Heart left ventricle (tissue), 13 donors: ENCODE results near the gene ABCA13.

Source experiments
- POLR2A ChIP-seq, 2 donors: fragments of 450-650 bp; IDR thresholded peaks; one replicate each; pipeline ENCODE4 v1.6.1; 2017; ENCODE audit warnings: antibody characterized with exemption in 2 of 2, mild to moderate bottlenecking in 2 of 2, moderate library complexity in 2 of 2
- TF ChIP-seq, protein P1 (sequence below), 12 donors: fragments of 200-600 bp; sonication (generic) in 4 of 12; IDR thresholded peaks; one replicate each; pipeline versions ENCODE4 v1.5.0 to v1.8.0; 2018 to 2022; ENCODE audit warnings: antibody characterized with exemption in 12 of 12, mild to moderate bottlenecking in 5 of 12
- donor health status: ischemic (EF 13 %, LVEDD 7.1; RV severe dilation, severe dysfunction).
- donor health status: DM: no; HTN: yes; CAD: no.
- donor health status: DM: no; HTN: no; CAD: no.
- donor health status: ischemic (EF 25% LVEDD 6.9; RV normal size, moderate dysfunction).
- donor health status: ischemic (EF 25% LVEDD 5.7; RV mildly dilated, moderate dysfunction).
- donor health status: ischemic (EF 35%, LVEDD 5.7; RV mildly dilated, moderate dysfunction).
- donor health status: nonischemic (EF 11% LVEDD 7.7; RV severe dilation, severe dysfunction).
- donor health status: DM: yes; HTN: yes; CAD: no.
- donor health status: PGD.
- donor health status: ischemic (EF 29% LVEDD 5.4; RV normal size, mild dysfunction).
- donor health status: nonischemic (EF 23%, LVEDD 6.1; RV moderate dilation, normal function).

DNA sequence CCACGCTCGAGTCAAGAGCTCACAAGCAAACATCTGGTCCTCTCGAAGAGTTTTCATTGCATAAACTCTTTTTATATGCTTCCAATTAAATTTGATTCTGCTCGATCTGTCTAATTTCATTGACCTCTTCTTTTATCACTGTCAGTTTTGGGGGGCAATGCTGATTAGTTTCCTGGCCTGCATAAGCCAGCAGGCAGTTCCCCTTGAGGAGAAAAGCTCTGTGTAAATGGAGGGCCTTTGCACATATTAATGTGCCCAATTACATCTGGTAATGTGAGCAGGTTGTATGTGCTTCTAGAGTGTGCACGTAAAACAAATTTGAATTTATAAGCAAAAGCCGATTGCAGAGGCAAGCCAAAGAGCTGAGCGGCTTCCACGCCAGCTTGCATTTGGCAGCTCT is 210.3 kb downstream of the ABCA13 start:
- TF ChIP-seq, protein P1, sequence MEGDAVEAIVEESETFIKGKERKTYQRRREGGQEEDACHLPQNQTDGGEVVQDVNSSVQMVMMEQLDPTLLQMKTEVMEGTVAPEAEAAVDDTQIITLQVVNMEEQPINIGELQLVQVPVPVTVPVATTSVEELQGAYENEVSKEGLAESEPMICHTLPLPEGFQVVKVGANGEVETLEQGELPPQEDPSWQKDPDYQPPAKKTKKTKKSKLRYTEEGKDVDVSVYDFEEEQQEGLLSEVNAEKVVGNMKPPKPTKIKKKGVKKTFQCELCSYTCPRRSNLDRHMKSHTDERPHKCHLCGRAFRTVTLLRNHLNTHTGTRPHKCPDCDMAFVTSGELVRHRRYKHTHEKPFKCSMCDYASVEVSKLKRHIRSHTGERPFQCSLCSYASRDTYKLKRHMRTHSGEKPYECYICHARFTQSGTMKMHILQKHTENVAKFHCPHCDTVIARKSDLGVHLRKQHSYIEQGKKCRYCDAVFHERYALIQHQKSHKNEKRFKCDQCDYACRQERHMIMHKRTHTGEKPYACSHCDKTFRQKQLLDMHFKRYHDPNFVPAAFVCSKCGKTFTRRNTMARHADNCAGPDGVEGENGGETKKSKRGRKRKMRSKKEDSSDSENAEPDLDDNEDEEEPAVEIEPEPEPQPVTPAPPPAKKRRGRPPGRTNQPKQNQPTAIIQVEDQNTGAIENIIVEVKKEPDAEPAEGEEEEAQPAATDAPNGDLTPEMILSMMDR (IDR thresholded peaks at IDR 0.05) = no peak
- TF ChIP-seq POLR2A (IDR thresholded peaks at IDR 0.05) = no peak
